Keratinocyte (primary cell): ENCODE data around the gene PRKCZ. TPM values are rescaled to one million over a fixed set of nuclear protein-coding genes. Genes with fewer than 3 reads are reported as not detected.

Source experiments
- DNase-seq: peaks from one replicate; pipeline ENCODE4 v3.0.0-alpha.2; 2011; ENCODE audit warnings: low read depth, missing footprints, low spot score
- FAIRE-seq: peaks from 2 replicates; lab custom pipeline; 2011; peaks lifted over from hg19 to GRCh38; lab: Jason Lieb, UNC
- H2AFZ ChIP-seq: 2 replicates; pipeline ENCODE4 v1.6.0; 2012; ENCODE audit warnings: low read length, control low read depth, inconsistent platforms; ENCODE audit not compliant: control insufficient read depth
- H3K27ac ChIP-seq: 2 replicates; pipeline ENCODE4 v1.5.1; 2011; ENCODE audit warnings: low read length; ENCODE audit not compliant: control insufficient read depth, insufficient read depth
- H3K27me3 ChIP-seq: 3 replicates; pipeline ENCODE4 v1.6.0; 2011; ENCODE audit warnings: low read length; ENCODE audit not compliant: control insufficient read depth, insufficient read depth; ENCODE audit errors: extremely low read depth
- H3K36me3 ChIP-seq, 2 experiments: 2 replicates in 1 of 2; 3 replicates in 1 of 2; pipeline ENCODE4 v1.5.1; 2011; ENCODE audit warnings: low read length in 2 of 2, mild to moderate bottlenecking in 1 of 2; ENCODE audit not compliant: control insufficient read depth in 2 of 2, insufficient read depth in 2 of 2; ENCODE audit errors: extremely low read depth in 1 of 2
- H3K4me1 ChIP-seq: 3 replicates; pipeline ENCODE4 v1.5.1; 2011; ENCODE audit warnings: low read length; ENCODE audit not compliant: control insufficient read depth, insufficient read depth; ENCODE audit errors: extremely low read depth
- H3K4me2 ChIP-seq: 3 replicates; pipeline ENCODE4 v1.6.0; 2011; ENCODE audit warnings: low read depth, low read length; ENCODE audit not compliant: control insufficient read depth, insufficient read depth; ENCODE audit errors: extremely low read depth
- H3K4me3 ChIP-seq, 3 experiments: fragments of 200-600 bp in 1 of 3; sonication (generic) in 1 of 3; 2 replicates in 2 of 3; 3 replicates in 1 of 3; pipeline ENCODE4 v1.5.1; 2011 to 2016; ENCODE audit warnings: low read length in 3 of 3, mild to moderate bottlenecking in 3 of 3, control low read depth in 2 of 3, inconsistent platforms in 1 of 3, low read depth in 1 of 3, mixed read lengths in 1 of 3, mixed run types in 1 of 3, moderate library complexity in 1 of 3; ENCODE audit not compliant: control insufficient read depth in 2 of 3, insufficient read depth in 2 of 3; ENCODE audit errors: extremely low read depth in 1 of 3
- H3K79me2 ChIP-seq: 2 replicates; pipeline ENCODE4 v1.6.0; 2012; ENCODE audit warnings: low read length; ENCODE audit not compliant: control insufficient read depth, insufficient read depth
- H3K9ac ChIP-seq: 3 replicates; pipeline ENCODE4 v1.6.0; 2011; ENCODE audit warnings: low read length; ENCODE audit not compliant: control insufficient read depth, insufficient read depth; ENCODE audit errors: extremely low read depth
- H3K9me1 ChIP-seq: 3 replicates; pipeline ENCODE4 v1.6.0; 2011; ENCODE audit warnings: low read length; ENCODE audit not compliant: control insufficient read depth, insufficient read depth; ENCODE audit errors: extremely low read depth
- H3K9me3 ChIP-seq: 2 replicates; pipeline ENCODE4 v1.5.1; 2012; ENCODE audit warnings: low read depth, low read length; ENCODE audit not compliant: control insufficient read depth
- H4K20me1 ChIP-seq: 3 replicates; pipeline ENCODE4 v1.6.0; 2011; ENCODE audit warnings: low read length; ENCODE audit not compliant: control insufficient read depth, insufficient read depth; ENCODE audit errors: extremely low read depth
- EZH2 ChIP-seq: IDR thresholded peaks from one replicate; pipeline ENCODE4 v1.6.1; 2012; ENCODE audit warnings: inconsistent platforms, mild to moderate bottlenecking, low read length, moderate library complexity
- dilution Hi-C: fragments of 300-500 bp; cut with MboI; formaldehyde crosslinking; loops from one replicate; pipeline ENCODE4 v1.7.0; 2020; ENCODE audit warnings: low sequenced_read_pairs; ENCODE audit not compliant: extremely low pct_ligation_motif_present
- polyA plus RNA-seq, 5 experiments: library from polyadenylated mRNA; depleted of rRNA in 3 of 5; stranded (reverse) in 3 of 5; stranded (forward) in 1 of 5; unstranded in 1 of 5; fragments of >200 nt; gene quantifications; 1 replicate in 1 of 5; 2 replicates in 3 of 5; 3 replicates in 1 of 5; pipeline versions ENCODE4 v1.2.1 to v1.2.3, GENCODE V29; 2011 to 2012; ENCODE audit warnings: missing spikeins in 2 of 5, low read depth in 1 of 5, low replicate concordance in 1 of 5
- TF ChIP-seq, protein P1 (sequence below), 3 experiments: IDR thresholded peaks in 1 of 3; conservative IDR thresholded peaks in 1 of 3; optimal IDR thresholded peaks in 1 of 3; 2 replicates in 2 of 3; 3 replicates in 1 of 3; pipeline versions ENCODE3 to v1.5.1; 2011; ENCODE audit warnings: low read length in 3 of 3, mild to moderate bottlenecking in 3 of 3, moderate library complexity in 2 of 3, control low read depth in 1 of 3, inconsistent platforms in 1 of 3; ENCODE audit not compliant: insufficient read depth in 2 of 3; ENCODE audit errors: extremely low read depth in 1 of 3

The PRKCZ gene
- polyA plus RNA-seq, 1 donor (not counting 4 experiments of a cell fraction or from before 2014, with no cell fraction given) = 36.3 TPM

DNA sequence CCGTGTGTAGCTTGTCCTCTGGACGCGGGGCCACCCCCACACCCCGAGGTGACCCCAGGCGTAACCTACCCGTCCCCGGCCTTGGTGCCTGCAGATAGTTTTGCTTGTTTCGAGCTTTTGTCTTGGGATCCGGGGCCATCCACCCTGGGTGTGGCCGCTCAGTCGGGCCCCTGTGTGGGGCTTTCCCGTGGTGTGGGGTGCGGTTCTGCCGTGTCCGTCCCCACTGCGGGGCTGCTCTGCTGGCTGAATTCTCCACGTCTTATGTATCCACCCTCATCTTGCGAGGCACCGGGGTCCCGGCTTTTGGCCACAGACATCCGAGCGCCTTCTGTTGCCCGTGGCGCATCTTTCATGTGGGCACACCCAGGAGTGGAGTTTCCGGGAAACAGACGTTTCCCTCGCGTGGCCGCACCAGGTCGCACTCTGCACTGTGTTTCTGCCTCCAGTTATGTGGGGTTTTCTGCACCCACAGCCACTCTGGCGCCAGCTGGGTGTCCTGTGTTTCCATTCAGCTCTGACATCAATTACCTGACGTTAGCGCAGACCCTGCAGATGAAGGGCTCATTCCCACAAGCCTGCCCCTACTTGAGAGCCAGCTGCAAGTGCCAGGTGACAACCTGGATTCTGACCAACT is 64.9 kb downstream of the PRKCZ start:
- Histone ChIP-seq H3K9me1 (no peaks in the 10 kb centered on the region), H4K20me1 (no peaks in the 10 kb centered on the region), H3K27ac (no peak overlapping the region), H2AFZ (no peak overlapping the region), H3K79me2 (peaks cover 2% of the 10 kb centered on the region), H3K4me2 (no peak overlapping the region), H3K9ac (no peak overlapping the region), H3K27me3 (no peaks in the 10 kb centered on the region), H3K4me3 (no peak overlapping the region), H3K9me3 (no peaks in the 10 kb centered on the region), H3K4me1 (no peaks in the 10 kb centered on the region), H3K36me3 (no peaks in the 10 kb centered on the region)
- DNase-seq (no peak), FAIRE-seq (no peak)
- TF ChIP-seq, protein P1, sequence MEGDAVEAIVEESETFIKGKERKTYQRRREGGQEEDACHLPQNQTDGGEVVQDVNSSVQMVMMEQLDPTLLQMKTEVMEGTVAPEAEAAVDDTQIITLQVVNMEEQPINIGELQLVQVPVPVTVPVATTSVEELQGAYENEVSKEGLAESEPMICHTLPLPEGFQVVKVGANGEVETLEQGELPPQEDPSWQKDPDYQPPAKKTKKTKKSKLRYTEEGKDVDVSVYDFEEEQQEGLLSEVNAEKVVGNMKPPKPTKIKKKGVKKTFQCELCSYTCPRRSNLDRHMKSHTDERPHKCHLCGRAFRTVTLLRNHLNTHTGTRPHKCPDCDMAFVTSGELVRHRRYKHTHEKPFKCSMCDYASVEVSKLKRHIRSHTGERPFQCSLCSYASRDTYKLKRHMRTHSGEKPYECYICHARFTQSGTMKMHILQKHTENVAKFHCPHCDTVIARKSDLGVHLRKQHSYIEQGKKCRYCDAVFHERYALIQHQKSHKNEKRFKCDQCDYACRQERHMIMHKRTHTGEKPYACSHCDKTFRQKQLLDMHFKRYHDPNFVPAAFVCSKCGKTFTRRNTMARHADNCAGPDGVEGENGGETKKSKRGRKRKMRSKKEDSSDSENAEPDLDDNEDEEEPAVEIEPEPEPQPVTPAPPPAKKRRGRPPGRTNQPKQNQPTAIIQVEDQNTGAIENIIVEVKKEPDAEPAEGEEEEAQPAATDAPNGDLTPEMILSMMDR (optimal IDR thresholded peaks at IDR 0.05 in 1 of 3, IDR thresholded peaks at IDR 0.05 in 1 of 3, conservative IDR thresholded peaks at IDR 0.05 in 1 of 3; ENCODE audit: extremely low read depth in 1 of 3, insufficient read depth in 2 of 3, low read length in 3 of 3) = no peak
- TF ChIP-seq EZH2 = no peak
- dilution Hi-C loops = no loop called here

- FAIRE-seq (no peak), DNase-seq (no peak)
- Histone ChIP-seq H3K36me3 (peaks cover 0 to 1% of the 10 kb centered on the region in 2 experiments), H3K9me3 (no peaks in the 10 kb centered on the region), H3K4me2 (no peak overlapping the region), H3K4me1 (no peaks in the 10 kb centered on the region), H3K79me2 (peaks cover 2% of the 10 kb centered on the region), H3K4me3 (no peak overlapping the region), H3K9me1 (no peaks in the 10 kb centered on the region), H3K27ac (no peak overlapping the region), H3K27me3 (no peaks in the 10 kb centered on the region), H4K20me1 (no peaks in the 10 kb centered on the region), H3K9ac (no peak overlapping the region), H2AFZ (no peak overlapping the region)
- dilution Hi-C loops = no loop called here
- no peak for TF ChIP-seq EZH2
- TF ChIP-seq, protein P1 (optimal IDR thresholded peaks at IDR 0.05 in 1 of 3, IDR thresholded peaks at IDR 0.05 in 1 of 3, conservative IDR thresholded peaks at IDR 0.05 in 1 of 3; ENCODE audit: extremely low read depth in 1 of 3, insufficient read depth in 2 of 3, low read length in 3 of 3) = no peak
These were observed 65.6 kb downstream of the PRKCZ start for GRCh38 chr1:2115702-2116341.
